Kasumi-1 (cell line): Measurements from ENCODE around the gene COX7A2.
A peak's percentile ranks its signal among the peaks of the same experiment; 100 is the strongest.

Experiments
- DNase-seq, 2 experiments: peaks; one replicate each; lab custom pipeline; 2025; lab: John Stamatoyannopoulos, UW

The COX7A2 gene, protein sequence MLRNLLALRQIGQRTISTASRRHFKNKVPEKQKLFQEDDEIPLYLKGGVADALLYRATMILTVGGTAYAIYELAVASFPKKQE

DNA sequence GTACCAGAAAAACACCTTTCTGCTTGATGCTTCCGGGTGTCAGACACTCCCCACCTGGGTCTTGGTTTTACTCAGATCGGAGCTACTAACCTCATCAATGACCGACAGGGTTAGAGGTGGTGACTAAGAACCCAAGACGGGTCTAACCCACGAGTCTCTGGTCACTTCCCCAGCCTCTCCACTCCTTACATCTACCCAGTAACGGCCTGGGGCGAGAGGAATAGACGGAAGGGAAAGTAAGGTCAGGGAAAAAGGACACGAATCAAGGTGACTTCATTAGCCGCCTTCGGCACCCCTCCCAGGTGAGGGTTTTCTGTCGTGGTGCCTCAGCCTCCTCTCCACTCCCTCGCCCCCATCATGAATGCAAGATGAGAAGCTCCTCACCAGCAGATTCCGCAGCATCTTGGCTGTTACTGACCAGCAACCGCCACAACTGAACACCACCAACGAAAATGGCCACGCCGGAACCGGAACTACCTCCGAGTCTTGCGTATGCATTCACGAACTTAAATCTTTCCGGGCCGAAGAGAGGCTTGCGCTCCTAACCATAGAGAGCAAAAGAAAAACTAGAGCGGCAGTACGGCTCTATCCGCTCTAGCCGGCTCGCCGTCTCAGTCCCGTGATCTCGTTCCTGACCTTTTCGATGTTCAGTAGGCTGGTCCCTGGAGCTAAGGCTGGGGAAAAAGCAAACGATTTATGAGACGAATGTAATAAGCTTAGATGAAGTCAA is at the start of gene COX7A2:
TSS of gene COX7A2 (minus strand) at position 469 of the 730 bp plus-strand sequence. CDS start at position 402, 67 bp downstream.
- peak; percentile 99 for DNase-seq

DNA sequence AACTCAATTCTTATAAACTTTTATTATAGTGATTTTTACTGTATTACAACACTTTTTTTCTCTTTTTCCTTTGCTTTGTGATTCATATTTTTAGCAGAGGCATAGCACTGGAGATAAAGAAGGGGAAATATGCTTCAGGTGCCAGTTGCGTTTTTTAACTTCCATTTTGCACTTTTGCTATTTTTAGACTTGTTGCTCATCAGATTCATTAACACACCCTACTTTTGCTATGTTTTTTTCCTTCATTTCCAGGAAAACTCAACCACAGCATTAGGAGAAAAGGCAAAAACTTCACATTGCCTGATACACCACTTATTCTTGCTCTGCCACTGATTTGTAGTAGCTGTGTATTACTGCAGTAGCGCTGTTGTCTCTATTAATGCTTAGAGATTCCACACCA is 49.0 kb upstream of the COX7A2 start:
- no peak for DNase-seq

DNA sequence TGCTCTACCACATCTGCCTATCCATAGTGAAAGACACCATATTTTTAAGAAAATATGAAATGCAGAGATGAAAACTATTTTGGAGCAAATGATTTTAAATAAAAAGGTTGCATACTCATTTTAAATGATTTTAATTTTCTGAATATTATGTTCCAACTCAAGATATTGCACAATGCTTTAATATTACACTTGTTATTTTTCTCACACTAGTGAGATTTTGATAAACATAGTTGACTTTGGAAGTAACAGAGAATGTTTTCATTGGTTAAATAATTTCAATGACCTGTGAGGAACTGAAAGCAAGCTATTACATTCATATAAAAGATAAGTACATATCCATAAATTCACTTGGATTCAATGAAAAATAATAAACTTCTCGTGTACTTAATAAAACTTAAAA is 48.1 kb upstream of the COX7A2 start:
- DNase-seq: no peak

DNA sequence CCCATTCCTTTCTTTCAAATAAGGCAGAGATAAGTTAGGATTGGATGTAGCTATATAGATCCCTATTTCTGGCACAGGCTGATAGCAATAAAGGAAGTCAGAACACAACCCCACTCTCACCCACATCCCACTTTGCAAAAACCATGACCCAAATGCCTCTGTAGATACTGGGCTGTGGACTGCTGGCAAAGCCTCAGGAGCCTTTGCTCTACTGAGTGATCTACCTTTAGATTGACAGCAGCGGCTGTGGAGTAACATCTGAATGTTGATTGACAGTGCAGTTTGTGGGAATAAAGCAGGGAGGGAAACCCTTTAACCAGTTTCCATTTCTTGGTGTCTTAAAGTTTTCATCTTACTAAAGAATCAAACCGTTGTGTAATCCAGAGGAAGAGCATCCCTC is 47.7 kb upstream of the COX7A2 start:
- DNase-seq: no peak

DNA sequence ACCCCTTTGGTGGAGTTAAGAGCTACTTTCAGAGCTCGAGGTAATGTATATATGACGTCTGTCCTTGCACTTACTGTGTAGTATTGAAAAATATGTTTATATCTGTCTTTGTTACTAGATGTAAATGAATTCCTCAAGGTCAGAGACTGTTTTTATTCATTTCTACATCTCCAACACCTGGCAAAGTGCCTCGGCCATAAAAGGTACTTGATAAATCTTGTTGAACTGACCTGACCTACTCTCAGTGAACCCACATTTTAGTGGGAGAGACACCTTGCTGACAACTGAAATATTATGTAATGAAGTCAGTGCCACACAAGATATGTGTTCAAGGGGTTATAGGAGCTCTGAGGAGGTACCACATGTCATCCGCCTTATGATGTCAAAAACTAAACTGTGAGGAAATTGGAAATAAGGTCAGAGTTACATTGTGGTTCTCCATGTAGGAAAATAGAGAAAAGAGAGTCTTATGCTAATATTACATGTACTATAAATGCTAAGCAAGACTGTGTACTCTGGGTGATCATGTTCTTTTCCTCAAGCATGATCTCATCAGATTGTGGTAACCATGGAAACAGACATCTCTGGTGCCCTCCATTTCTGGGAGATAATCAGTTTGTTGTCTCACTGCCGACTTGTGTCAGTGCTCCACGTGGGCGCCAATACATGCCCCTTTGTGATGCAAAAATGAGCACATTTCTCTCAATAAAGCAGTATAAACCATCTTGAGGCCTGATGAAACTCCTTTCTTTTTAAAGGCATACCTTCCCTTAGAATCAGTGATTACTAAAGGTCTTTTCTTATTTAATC is 46.7 kb upstream of the COX7A2 start:
- DNase-seq: no peak

DNA sequence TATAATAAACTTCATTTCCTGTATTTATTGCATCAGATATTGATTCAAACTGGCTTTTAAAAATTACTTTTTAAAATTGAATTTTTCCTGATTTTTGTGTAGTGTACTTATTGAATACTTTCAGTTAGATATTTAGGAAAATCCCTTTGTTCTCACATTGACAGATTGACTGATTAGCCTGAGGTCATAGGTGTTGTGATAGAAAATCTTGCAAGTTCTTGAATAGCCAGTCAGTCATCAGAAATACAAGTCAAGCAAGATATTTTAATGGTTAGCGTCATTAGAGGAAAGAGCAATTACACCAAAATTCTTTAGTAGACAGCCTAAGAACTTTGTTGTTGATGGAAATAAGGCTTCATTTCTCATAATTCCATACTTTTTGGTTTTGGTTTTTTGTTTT is 44.4 kb upstream of the COX7A2 start:
- DNase-seq: no peak

DNA sequence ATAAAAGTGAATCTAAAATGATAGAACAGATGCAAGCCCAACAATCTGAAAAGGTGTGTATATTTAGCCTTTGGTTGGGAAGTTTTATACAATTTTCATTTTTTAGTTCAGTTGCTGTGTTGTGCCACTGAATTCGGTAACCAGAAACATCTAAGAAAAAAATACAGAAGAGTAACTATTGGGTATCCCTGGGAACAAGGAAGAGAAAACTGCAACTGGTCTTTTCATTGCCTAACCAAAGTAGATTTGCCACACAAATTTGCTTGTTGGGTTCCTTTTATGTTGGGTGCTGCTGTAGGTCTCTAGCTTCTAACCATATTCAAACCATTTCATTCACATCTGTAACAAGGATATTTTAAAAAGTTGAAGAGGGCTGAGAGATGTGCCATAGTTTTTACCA is 43.8 kb upstream of the COX7A2 start:
- peak in 1 of 2 experiments; percentile 10 for DNase-seq

DNA sequence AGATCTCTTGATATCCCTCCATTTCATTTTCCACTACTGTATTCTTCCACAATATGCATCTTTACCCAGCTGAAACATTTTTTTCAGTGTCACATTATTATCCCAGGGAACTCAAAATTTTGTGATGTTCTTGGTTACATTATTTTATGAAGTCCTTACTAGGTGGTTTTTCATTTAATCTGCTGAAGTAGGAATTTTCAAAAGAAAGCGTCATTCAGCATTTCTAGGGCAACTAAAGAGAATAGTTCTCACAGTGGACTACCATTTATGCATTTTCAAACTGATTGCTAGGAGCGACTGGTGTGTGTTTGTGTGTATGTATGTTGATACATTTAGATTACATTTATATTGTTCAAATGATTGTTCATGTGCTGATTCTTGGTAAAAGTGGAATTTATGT is 43.4 kb upstream of the COX7A2 start:
- no peak for DNase-seq

DNA sequence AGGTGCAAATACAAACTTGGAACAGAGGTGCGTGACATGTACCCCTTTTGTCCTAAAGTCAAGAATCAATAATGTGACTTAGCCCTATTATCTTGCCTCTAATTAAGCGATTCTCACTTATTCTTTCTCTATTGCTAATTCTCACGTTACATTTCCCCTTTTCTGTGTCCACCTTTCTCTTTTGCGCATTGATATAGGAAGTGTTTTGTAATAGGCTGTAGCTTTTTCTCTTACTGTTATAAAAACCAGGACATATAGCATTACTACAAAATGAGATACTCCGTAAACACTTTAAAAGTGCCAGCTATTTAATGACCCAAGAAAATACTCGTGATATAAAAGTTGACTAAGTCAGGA is 41.7 kb upstream of the COX7A2 start:
- DNase-seq: peak; percentile 58 to 60

DNA sequence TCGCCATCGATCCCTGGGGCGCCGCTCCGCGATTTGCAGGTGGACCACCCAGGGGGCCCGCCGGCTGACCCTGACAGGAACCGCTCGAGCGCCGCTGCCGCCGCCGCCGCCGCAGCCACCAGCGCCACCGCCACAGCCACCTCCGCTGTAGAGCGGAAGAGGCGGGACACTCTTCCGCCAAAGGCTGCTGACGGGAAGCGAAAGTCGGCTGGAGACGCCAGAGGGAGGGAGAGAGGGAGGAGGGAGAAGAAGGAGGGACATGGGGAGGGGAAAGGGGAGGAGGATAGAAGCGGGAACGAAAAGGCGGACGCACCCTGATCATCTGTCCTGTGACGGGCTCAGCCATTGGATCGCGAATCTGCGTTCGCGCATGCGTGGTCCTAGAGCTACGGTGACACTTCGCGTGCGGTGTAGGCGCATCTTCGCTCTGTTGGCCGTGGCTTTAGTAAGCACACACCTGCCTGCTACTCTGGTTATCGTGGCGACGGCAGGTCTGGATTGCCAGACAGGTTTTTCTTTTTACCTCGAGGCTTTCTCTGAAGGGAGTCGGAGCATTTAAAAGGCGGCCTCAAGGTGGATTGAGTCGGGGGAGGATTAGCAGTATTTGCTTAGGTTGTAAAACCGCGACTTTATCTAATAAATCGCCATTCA is 41.2 kb upstream of the COX7A2 start, which contains the start of gene TMEM30A:
TSS of gene TMEM30A (minus strand) at position 161 of the 651 bp plus-strand sequence. CDS start at position 7, 154 bp downstream.
- DNase-seq: peak; percentile 99

DNA sequence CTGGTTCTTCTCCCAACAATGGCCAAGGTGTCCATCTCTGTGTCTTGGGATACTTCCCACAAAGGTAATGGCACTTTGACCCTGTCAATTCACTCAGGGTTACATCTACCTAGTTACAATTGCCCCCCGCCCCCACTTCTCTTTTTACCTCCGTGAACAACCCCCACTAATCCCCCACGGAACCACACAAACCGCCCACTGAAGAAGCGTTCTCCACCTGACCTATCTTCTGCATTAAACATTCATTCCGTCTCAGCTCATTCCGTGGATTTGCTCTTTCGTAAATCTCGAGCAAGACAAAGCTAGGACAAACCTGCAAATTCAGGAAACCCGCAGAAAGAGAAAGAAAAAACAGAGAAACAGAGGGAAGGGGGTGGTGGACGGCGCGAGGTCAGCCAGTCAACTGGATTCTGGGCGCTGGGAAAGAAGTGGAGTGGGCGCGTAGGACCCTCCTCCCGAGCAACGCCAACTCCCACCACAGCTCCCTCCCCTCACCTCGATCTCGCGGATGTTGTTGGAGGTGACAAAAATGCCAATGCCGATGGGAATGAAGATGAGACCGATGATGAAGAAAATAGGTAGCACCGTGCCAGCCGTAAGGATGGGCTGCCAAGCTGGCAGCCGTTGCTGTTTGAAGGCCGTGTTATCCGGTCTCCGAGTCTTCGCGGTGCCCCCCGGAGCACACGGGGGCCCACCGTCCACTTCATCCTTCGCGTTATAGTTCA is 40.5 kb upstream of the COX7A2 start:
- DNase-seq: peak in 1 of 2 experiments; percentile 60

DNA sequence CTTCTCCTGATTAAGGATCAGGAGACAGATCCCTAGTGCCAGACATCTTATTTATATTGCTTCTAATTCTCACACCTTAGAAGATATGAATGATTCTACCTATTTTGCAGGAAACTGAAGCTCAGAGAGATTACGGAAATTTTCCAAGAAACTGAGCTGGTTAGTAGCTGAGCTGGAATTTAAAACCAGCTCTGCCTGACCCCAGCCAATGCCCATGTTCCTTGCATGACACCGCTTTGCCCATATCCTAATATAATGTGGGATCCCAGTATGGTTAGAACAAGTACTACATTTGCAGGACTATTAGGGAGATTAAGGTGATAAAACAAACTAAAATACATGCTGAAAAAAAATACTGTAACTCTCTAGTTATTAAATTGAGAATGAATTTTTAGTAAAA is 39.1 kb upstream of the COX7A2 start:
- no peak for DNase-seq

DNA sequence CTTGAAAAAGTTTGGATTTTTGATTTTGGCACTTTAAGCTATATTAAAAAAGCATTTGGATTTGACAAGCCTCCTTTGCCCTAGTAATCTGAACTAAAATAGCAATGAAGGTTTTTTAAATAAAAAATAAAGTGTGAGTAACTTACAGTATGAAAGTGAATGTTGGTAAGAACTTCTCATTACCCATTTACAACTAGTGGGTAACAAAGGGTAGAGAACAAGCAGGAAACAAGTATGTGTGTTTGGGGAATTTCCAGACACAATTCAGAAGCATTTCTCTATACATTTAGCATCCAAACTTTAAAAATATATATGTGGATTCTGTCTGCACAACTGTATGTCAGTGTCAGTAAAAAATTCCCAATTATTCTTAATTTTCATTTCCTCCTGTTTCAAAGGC is 38.1 kb upstream of the COX7A2 start:
- DNase-seq: no peak

DNA sequence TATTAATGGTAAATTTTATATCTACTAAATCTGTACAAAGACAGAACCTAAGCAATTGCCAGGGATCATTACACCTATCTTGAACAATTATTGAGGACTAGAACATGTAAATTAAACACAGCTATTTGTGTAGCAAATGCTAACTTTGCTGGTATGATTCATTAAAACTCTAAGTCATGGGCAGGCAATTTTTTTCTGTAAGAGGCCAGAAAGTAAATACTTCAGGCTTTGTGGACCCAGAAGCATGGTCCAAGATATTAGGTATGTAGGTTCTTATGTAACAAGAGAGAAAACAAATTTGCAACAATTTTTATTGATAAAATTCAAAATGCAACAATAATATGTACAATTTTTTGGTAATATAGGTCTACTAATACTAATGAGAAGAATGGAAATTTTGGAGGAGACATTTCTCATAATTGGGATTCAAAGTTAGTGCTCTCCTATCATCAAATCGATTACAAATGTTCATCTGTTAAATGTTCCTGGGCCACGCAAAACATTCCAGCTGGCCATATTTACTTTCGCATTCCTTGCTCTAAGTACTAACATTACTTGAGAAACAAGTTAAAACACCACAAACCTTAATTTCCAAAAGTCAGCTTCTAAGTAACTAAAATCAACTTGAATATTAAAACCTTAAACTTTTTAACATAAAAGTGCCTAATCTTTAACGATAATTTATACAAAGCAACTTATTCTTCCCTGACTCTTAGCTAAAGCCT is 36.7 kb upstream of the COX7A2 start:
- no peak for DNase-seq

DNA sequence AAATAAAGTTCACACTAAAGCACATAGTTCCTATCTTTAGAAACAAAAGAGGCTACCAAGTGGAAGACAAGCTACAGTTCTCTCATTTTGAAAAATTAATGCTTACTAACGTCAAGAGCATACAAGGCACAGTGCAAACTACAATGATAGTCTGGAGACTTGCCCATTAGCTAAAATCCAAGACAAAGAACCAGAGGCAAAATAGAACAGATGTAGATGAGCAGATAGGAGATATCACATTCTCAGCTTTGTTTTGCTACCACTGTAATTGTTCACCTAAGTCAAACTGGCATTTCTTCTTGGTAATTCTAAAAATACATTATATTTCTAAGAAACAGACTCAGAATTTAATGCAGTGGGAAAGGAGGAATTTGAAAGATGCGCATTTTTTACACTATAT is 35.8 kb upstream of the COX7A2 start:
- no peak for DNase-seq

DNA sequence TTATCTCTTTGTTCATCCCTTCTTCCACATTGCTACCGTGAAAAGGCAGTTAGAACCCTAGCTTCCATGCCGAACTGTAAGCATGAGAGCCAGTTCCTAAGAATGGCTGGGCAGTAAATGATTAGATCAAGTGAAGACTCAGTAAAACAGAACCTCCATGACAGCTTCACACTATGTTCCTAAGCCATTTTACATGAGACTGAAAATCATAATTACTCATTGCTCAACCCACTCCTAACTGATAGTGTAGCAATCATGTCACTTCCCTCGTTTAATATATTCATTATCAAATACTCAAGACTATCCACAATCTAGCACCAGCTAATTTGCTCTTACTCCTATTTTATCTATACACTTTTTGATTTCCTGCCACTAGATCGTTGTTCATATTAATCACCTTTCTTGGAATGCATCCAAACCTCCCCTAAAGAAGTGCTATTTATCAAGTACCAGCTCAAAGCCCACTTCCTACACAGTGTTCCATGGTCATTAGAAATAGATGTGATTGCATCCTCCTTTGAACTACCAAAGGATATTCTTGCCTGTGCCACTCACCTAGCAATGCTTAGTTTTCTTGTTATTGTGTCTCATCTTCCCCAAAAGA is 35.0 kb upstream of the COX7A2 start:
- DNase-seq: no peak

DNA sequence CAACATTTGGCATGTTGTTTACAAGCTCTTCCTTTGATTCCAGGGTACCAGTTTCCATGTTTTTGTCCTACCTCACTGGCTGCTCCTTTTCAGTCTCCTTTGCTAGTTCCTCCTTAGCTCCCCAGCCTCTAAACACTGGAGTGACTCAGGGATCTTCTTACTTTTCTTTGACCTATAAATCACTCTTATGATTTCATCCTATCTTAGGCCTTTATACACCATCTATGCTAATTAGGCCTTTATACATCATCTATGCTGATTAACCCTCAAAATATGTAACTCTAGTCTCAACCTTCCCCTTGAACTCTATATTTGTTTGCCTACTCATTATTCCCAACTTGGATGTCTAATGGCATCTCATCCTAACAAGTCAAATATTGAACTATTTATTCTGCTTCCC is 31.5 kb upstream of the COX7A2 start:
- peak in 1 of 2 experiments; percentile 21 for DNase-seq

DNA sequence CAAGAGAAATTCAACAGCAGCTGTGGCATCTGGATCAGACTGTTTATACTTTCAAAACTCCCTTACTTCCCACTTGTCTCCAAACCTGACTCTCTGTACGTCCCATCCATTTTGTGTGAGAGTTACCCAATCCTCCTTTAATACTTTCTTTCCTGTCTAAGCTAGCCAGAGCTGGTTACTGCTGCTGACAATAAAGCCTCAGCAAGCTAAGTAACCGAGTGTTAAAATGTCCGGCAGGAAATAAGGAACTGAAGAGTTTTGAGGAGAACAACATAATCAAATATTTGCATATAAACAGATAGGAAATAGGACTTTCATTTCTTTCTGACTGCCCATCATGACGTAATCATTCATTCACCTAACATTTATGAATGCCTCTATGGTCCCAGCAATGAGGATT is 29.4 kb upstream of the COX7A2 start:
- DNase-seq: peak; percentile 57 to 71

DNA sequence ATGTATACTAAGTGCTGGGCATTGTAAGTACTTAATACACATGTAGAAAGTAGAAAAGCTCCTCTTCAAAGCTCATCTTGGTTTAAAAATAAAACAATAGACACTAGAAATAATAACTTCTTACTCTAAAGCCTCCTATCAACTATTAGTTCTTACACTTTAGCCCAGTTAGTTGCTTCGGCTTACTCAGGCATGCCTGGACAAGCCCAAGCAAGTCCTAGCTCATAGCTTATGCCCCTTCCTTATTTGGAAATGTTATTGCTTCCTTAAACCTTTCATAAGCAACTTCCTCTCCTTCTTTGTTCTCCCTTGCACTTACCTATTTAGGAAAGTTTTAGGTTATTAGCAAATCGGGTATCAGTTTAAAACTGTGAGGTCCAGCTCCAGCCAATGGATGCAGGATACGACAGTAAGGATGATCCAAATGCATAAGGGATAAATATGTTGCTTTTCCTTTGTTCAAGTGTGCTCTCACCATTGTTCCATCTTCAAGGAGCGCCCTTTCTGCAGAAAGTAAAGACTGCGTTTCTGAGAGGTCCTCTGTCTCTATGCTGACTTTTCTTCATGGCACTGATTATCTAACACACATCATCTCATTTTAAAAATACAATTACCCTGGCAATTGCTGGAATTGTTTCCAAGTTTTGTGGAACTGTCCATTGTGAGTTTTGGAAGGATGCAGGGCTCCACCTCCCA is 28.7 kb upstream of the COX7A2 start:
- no peak for DNase-seq

DNA sequence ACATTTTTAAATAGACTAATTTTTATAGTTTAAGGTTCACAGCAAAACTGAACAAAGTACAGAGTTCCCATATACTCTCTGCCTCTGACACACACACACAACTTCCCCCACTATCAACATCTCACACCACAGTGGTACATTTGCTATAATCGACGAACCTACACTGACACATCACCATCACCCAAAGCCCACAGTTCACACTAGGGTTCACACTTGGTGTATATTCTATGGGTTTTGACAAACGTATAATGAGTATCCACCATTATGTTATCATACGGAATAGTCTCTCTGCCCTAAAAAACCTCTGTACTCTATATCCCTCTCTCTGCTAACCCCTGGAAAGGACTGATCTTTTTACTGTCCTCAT is 25.4 kb upstream of the COX7A2 start:
- no peak for DNase-seq
